NCI-H2081 (cell line): ENCODE data around the gene RIPOR3.
"Not testable (repeated sequence)": the region's sequence is repeated elsewhere in the genome, so short reads cannot be mapped to it uniquely, and the experiment has no call there.

Experiments
- DNase-seq, 2 experiments: peaks; one replicate each; lab custom pipeline; 2025; lab: John Stamatoyannopoulos, UW

RIPOR3 gene

GRCh38 chr20:50574586-50574985 lies 116.8 kb downstream of the RIPOR3 start:
- no peak for DNase-seq

DNA sequence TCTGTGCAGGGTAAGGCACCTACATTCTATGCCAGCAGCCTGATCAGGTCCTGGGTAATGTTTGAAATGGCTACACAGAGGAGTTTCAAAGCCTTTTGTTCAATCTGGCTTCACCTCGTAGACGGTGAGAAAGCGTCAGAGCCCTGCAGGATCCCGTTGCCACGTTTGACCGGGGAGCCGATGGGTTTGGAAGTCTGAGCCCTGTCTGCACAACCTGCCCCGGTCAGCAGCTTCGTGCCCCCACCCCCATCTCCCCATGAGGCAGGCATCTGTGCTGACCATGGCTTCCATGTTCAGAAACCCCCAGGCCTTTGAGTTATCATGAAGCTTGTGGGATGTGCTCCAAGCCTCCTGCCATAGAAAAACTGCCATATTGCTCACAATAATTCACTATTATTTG lies 117.2 kb downstream of the RIPOR3 start:
- DNase-seq, result no peak

GRCh38 chr20:50572938-50573777 lies 118.2 kb downstream of the RIPOR3 start:
- peak; percentile 36 to 83 for DNase-seq

GRCh38 chr20:50571466-50571865 lies 119.9 kb downstream of the RIPOR3 start:
- DNase-seq, result no peak

DNA sequence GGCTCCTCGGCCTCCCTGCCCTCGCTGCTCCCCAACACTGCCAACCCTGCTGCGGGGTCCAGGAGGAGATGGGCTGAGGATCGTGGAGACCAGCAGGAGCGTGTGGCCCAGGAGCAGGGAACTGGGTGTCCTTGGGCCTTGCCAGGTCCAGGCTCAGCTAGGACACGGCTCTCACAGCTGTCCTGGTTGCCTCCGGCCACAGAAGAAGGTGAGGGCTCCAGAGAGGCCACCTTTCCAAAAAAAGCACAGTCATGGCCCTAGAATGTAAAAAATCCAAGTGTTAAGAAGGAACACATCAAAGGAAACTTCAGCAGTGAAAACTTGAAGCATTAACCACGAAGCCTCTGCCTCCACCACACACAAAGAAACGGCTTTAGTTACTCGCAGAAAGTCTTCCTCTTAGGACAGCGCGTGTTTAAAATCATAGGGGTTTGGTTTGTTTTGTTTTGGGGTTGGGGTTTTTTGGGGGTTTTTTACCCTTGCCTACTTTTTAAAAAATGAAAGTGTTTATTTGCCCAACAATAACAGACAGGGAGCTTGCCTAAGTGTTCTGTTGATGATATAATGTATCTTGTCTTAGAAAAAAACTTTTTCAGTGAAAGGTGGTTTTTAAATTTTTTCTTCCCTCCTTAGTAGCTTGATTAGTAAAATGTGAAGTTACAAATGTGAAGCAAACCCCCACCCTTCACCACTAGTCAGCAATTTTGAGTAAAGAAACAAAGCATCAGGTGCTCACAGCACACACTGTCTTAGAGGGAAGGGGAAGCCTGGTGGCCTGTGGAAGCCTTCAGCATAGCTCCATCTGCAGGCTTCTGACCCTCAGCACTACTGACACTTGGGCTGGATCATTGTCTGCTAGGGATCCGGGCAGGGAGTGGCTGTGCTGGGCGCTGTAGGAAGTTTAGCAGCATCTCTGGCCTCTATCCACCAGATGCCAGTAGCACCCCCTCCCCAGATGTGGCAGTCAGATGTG lies 121.2 kb downstream of the RIPOR3 start:
- no peak for DNase-seq

- DNase-seq, result not testable (repeated sequence)
Observed at GRCh38 chr20:50569487-50569863, 121.9 kb downstream of the RIPOR3 start.

GRCh38 chr20:50568549-50568942 lies 122.8 kb downstream of the RIPOR3 start:
- no peak for DNase-seq

DNA sequence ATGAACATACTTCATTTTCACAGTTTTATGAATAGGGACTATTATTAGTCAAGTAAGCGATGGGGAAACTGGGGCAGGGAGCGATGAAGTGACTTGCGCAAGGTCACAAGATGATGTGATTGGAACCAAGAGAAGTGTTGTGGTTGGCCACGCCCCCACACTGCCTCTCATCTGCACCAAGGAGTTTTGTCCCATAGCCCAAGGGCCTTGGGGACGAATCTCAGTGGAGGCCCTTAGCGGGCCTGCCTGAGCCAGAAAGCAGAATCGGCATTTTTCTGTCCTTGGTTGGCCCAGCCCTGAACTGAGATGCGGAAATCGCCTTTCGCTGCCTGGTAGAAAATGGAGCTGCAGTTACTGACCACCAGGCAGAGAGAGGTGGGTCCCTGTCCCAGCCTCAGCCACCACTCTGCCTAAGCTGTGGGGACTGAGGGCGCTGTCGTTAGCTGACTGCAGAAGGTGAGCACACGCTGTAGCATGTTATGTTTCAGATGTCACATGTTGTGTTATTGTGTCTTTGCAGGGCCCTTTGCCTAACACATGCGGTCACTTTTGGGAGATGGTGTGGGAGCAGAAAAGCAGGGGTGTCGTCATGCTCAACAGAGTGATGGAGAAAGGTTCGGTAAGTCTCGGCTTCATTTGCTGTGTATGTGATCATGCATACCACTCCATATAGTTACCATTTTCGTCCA lies 123.3 kb downstream of the RIPOR3 start:
- no peak for DNase-seq

GRCh38 chr20:50565871-50566270 lies 125.5 kb downstream of the RIPOR3 start:
- no peak for DNase-seq

- no peak for DNase-seq
Observed at GRCh38 chr20:50565383-50565782, 126.0 kb downstream of the RIPOR3 start.

DNA sequence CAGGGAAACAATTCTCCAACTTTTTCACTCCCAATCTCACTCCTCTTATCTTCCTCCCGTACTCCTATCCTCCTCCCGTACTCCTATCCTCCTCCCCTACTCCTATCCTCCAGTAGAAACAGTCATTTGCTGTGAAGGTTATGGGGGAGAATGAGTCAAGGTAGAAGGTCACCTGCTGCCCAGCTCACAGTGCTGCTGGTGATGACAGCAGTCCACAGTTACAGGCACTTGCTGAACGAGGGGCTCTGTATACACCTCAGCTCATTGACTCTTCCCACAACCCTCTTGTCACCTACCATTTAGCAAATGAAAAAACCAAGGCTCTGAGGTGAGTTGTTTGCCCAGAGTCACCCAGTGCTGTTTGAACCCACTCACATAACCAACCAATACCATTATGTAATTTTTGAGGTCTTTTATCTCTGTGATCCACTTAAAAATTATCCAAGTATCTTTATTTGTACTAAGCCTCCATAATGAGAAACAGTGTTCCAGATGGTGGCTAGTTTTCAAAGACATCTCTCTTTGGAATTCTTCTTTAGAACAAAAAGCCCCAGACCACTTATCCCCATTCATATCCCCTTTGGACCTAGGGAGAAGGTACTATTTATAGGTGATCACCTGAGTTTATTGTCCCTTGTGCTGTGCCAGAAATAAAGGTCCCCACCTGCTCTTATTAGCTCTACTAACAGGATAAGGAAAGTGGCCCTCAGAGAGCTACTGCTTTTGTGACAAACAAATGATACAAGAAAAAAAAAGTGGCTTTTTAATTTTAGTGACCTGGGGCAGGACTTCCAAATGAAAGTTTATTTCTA lies 128.0 kb downstream of the RIPOR3 start:
- DNase-seq, result peak; percentile 31 to 42

- DNase-seq, result no peak
Observed at GRCh38 chr20:50562262-50562701, 129.1 kb downstream of the RIPOR3 start.

GRCh38 chr20:50561379-50562078 lies 129.8 kb downstream of the RIPOR3 start:
- no peak for DNase-seq

- no peak for DNase-seq
Observed at GRCh38 chr20:50560867-50561266, 130.5 kb downstream of the RIPOR3 start.

GRCh38 chr20:50559856-50560638 lies 131.3 kb downstream of the RIPOR3 start:
- DNase-seq, result no peak

DNA sequence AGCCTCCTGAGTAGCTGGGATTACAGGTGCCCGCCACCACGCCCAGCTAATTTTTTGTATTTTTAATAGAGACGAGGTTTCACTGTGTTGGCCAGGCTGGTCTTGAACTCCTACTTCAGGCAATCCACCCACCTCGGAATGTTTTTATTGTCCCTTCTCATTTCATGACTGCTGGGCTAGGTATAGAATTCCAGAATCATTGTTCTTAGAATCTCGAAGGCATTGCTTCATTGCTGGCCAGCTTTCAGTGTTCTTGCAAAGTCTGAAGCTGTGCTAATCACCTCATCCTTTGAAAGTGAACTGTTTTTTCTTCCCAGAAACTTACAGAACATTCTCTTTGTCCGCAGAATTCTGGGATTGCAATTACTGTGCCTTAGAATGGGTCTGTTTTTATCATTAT lies 132.2 kb downstream of the RIPOR3 start:
- DNase-seq, result no peak

- DNase-seq, result no peak
Observed at GRCh38 chr20:50558483-50558925, 132.8 kb downstream of the RIPOR3 start.

DNA sequence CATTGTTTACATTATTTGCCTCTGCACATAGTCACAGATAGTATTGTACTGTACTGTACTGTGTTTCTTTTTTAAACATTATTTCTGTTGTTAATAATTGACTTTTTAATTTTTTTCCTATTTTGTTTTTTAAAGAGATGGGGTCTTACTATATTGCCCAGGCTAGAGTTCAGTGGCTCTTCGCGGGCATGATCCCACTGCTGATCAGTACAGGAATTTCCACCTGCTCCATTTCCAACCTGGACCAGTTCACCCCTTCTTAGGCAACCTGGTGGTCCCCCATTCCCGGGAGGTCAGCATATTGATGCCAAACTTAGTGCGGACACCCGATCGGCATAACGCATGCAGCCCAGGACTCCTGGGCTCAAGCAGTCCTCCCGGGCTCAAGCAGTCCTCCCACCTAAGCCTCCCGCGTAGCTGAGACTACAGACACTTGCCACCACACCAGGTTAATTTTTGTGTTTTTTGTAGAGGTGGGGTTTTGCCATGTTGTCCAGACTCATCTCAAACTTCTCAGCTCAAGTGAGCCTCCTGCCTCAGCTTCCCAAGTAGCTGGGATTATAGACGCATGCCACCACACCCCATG lies 133.7 kb downstream of the RIPOR3 start:
- DNase-seq, result no peak

GRCh38 chr20:50555662-50556061 lies 135.7 kb downstream of the RIPOR3 start:
- no peak for DNase-seq
